SJCRH30 (cell line): ENCODE results near the gene S1PR3. TPM values are rescaled to one million over a fixed set of nuclear protein-coding genes. Genes with fewer than 3 reads are reported as not detected.

Experiments used
- DNase-seq, 2 experiments: peaks; one replicate each; pipeline ENCODE4 v3.0.0-alpha.2; 2015 to 2020
- H3K27ac ChIP-seq: fragments of 250-450 bp; sonication (Bioruptor Pico); 2 replicates; pipeline ENCODE4 v1.5.1; 2020; ENCODE audit warnings: mild to moderate bottlenecking, moderate library complexity
- H3K27me3 ChIP-seq: fragments of 250-450 bp; sonication (Bioruptor Pico); 2 replicates; pipeline ENCODE4 v1.5.1; 2020; ENCODE audit warnings: mild to moderate bottlenecking, moderate library complexity
- H3K36me3 ChIP-seq: fragments of 250-450 bp; sonication (Bioruptor Pico); 2 replicates; pipeline ENCODE4 v1.5.1; 2020; ENCODE audit warnings: mild to moderate bottlenecking, moderate library complexity
- H3K4me1 ChIP-seq: fragments of 250-450 bp; sonication (Bioruptor Pico); 2 replicates; pipeline ENCODE4 v1.5.1; 2020; ENCODE audit warnings: mild to moderate bottlenecking, moderate library complexity
- H3K4me3 ChIP-seq: fragments of 250-450 bp; sonication (Bioruptor Pico); 2 replicates; pipeline ENCODE4 v1.5.1; 2020; ENCODE audit warnings: mild to moderate bottlenecking, moderate library complexity
- H3K9me3 ChIP-seq: fragments of 250-450 bp; sonication (Bioruptor Pico); replicated peaks from 2 replicates; pipeline ENCODE4 v1.5.1; 2020; ENCODE audit warnings: mild to moderate bottlenecking, moderate library complexity
- total RNA-seq: library from RNA; depleted of rRNA; stranded (reverse); fragments of >200 nt; shearing (Covaris generic); gene quantifications from 2 replicates; pipeline ENCODE4 v1.2.3, GENCODE V29; 2014

S1PR3 gene
- total RNA-seq, 1 experiment from 2014 or later = not detected

- H3K4me1 ChIP-seq = no peaks in the 10 kb centered on the region
- H3K4me3 ChIP-seq = no peak overlapping the region
- H3K9me3 ChIP-seq = no peaks in the 10 kb centered on the region
- DNase-seq = no peak
- no peaks in the 10 kb centered on the region for H3K36me3 ChIP-seq
- H3K27me3 ChIP-seq = no peaks in the 10 kb centered on the region
- no peak overlapping the region for H3K27ac ChIP-seq
These were observed 2.7 kb downstream of the S1PR3 start for GRCh38 chr9:88993871-88994460.

DNA sequence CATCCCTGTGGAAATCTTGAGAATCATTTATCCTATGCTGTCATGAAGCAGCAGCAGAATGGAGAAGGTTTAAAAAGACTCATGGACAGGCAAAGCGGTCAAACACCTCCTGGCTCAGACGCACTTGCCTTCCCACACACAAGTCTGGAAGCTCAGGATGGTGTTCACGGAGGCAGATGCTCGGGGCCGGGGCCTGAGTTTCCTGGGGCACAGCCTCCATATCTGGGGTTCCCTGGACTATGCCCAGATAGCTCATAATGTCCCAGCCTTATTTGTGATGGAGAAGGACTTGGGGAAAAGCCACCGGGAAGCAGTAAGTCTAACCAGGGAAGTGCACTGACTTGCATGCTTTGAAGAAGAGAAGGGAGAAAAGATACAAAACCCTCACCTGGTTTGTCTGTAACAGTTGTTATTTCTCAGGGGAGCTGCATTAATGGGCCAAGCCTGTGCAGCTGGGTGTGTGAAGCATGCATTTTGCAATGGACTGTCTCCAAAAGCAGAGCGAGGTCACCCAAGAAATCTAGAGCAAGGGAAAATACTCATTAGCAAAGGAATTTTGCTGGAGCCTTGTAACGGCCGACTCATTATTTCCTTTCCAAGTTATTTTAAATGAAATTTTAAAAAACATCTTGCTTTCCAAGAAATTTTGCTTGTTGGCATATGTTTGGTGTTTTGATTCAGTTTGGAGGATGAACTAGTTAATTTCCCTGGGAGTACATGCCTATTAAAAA lies 3.4 kb downstream of the S1PR3 start:
- no peaks in the 10 kb centered on the region for H3K4me1 ChIP-seq
- no peaks in the 10 kb centered on the region for H3K27me3 ChIP-seq
- H3K36me3 ChIP-seq = no peaks in the 10 kb centered on the region
- no peaks in the 10 kb centered on the region for H3K9me3 ChIP-seq
- no peak overlapping the region for H3K27ac ChIP-seq
- H3K4me3 ChIP-seq = no peak overlapping the region
- no peak for DNase-seq

DNA sequence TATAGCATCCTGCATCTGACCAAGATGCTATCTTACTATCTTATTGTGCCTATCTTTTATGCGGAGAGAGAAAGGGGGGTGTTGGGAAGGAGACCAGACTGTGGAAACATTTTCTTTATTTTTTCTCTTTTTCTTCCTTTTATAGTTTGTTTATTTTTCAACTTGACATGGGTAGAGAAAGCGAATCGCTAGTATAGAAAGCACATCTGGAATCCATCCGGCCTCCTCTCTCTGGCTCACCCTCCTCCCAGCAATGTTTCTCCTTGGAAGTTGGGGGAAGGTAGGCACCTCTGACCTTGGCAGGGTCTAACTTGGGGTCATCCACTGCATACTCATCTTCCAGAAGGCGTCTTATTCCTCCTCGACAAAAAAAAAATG lies 3.9 kb downstream of the S1PR3 start:
- H3K4me3 ChIP-seq = no peak overlapping the region
- no peak overlapping the region for H3K27ac ChIP-seq

GRCh38 chr9:88995627-88996026 lies 4.4 kb downstream of the S1PR3 start:
- Histone ChIP-seq H3K27me3 (no peaks in the 10 kb centered on the region), H3K36me3 (no peaks in the 10 kb centered on the region), H3K4me3 (no peak overlapping the region), H3K4me1 (no peaks in the 10 kb centered on the region), H3K27ac (no peak overlapping the region), H3K9me3 (no peaks in the 10 kb centered on the region)
- no peak for DNase-seq

More for the DNA sequence above, 3.9 kb downstream of the S1PR3 start:
- H3K27me3 ChIP-seq = no peaks in the 10 kb centered on the region
- no peaks in the 10 kb centered on the region for H3K36me3 ChIP-seq
- DNase-seq = no peak
- H3K4me1 ChIP-seq = no peaks in the 10 kb centered on the region
- H3K9me3 ChIP-seq = no peaks in the 10 kb centered on the region

- H3K9me3 ChIP-seq = no peaks in the 10 kb centered on the region
- no peaks in the 10 kb centered on the region for H3K36me3 ChIP-seq
- H3K4me3 ChIP-seq = no peak overlapping the region
- no peak for DNase-seq
- H3K4me1 ChIP-seq = no peaks in the 10 kb centered on the region
- H3K27ac ChIP-seq = no peak overlapping the region
- H3K27me3 ChIP-seq = no peaks in the 10 kb centered on the region
These were observed 5.0 kb downstream of the S1PR3 start for GRCh38 chr9:88996046-88996920.

DNA sequence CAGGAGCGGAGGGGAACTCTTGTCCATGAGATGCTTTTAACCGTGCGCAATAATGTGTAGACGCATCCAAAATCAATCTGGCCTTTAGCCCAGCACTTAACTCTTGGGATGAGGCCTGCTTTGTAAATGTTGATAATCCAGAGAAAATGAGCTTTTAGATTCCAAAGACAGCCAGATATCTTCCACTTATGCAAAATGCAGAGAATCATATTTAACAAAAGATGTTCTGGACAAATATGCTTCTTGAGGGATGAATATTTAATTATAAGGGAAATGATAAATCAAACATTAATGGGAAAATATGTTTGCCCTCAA lies 5.6 kb downstream of the S1PR3 start:
- H3K9me3 ChIP-seq = no peaks in the 10 kb centered on the region
- no peaks in the 10 kb centered on the region for H3K27me3 ChIP-seq
- no peak overlapping the region for H3K4me3 ChIP-seq
- no peaks in the 10 kb centered on the region for H3K36me3 ChIP-seq
- no peak overlapping the region for H3K27ac ChIP-seq
- no peaks in the 10 kb centered on the region for H3K4me1 ChIP-seq
- no peak for DNase-seq

- Histone ChIP-seq H3K4me3 (no peak overlapping the region), H3K27ac (no peak overlapping the region), H3K27me3 (no peaks in the 10 kb centered on the region), H3K4me1 (no peaks in the 10 kb centered on the region), H3K9me3 (no peaks in the 10 kb centered on the region), H3K36me3 (no peaks in the 10 kb centered on the region)
- DNase-seq = no peak
These were observed 6.4 kb downstream of the S1PR3 start for GRCh38 chr9:88997646-88998045.

GRCh38 chr9:88998503-88998902 lies 7.2 kb downstream of the S1PR3 start:
- no peak overlapping the region for H3K27ac ChIP-seq
- H3K4me3 ChIP-seq = no peak overlapping the region
- no peaks in the 10 kb centered on the region for H3K27me3 ChIP-seq
- H3K9me3 ChIP-seq = no peaks in the 10 kb centered on the region
- no peaks in the 10 kb centered on the region for H3K4me1 ChIP-seq
- DNase-seq = no peak
- no peaks in the 10 kb centered on the region for H3K36me3 ChIP-seq

DNA sequence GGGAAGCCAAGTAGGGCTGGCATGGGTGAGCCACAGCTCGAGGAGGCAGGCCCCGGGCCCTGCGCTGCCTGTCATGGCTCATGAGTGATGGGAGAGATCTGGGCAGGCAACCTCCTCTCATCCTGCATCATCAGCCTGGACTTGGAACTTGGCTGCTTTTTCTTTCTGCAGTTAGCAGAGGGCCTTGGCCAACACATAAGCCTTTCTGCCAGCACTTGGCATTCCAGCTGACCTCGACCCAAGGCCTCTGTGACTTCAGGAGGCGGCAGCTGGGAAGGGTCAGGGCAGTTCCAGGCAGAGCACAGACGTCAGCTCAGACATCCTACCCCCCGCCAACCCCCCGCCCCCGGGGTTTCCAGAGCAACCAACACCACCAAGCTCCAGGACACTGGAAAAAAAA lies 7.6 kb downstream of the S1PR3 start:
- Histone ChIP-seq H3K4me1 (no peaks in the 10 kb centered on the region), H3K27ac (no peak overlapping the region), H3K36me3 (no peaks in the 10 kb centered on the region), H3K9me3 (no peaks in the 10 kb centered on the region), H3K27me3 (no peaks in the 10 kb centered on the region), H3K4me3 (no peak overlapping the region)
- DNase-seq = no peak

DNA sequence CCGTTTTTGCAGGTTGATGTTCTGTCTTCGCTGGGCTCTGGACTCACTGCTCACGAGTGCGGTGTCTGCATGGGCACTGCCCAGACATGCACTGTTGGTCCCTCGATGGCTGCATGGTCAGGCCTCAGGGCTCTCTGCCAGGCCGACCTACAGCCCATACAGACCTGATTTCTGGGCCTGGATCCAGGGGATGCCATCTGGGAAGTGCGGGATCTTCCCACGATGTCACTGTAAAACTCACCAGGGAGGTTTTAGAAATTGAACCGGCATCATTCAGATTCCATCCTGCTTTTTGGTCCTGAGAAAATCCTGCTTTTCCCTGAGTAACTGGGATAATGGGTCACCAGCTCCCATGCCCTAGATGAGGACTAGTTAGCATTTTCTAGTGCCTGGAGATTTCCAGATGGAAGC lies 9.1 kb downstream of the S1PR3 start:
- Histone ChIP-seq H3K9me3 (no peaks in the 10 kb centered on the region), H3K27ac (no peak overlapping the region), H3K4me1 (no peaks in the 10 kb centered on the region), H3K36me3 (no peaks in the 10 kb centered on the region), H3K4me3 (no peak overlapping the region), H3K27me3 (no peaks in the 10 kb centered on the region)
- no peak for DNase-seq

GRCh38 chr9:89000973-89001916 lies 10.0 kb downstream of the S1PR3 start:
- Histone ChIP-seq H3K9me3 (no peaks in the 10 kb centered on the region), H3K36me3 (no peaks in the 10 kb centered on the region), H3K27ac (no peak overlapping the region), H3K4me1 (no peaks in the 10 kb centered on the region), H3K4me3 (no peak overlapping the region), H3K27me3 (no peaks in the 10 kb centered on the region)
- peak; percentile 71 to 84 for DNase-seq

GRCh38 chr9:89001917-89002540 lies 10.8 kb downstream of the S1PR3 start:
- no peak overlapping the region for H3K4me3 ChIP-seq
- no peak for DNase-seq
- no peaks in the 10 kb centered on the region for H3K36me3 ChIP-seq

GRCh38 chr9:89002987-89003386 lies 11.7 kb downstream of the S1PR3 start:
- no peak for DNase-seq
- Histone ChIP-seq H3K9me3 (no peaks in the 10 kb centered on the region), H3K4me1 (no peaks in the 10 kb centered on the region), H3K4me3 (no peak overlapping the region), H3K36me3 (no peaks in the 10 kb centered on the region), H3K27me3 (no peaks in the 10 kb centered on the region; the same call in 1 of the 2 replicates), H3K27ac (no peak overlapping the region)

More at GRCh38 chr9:89001917-89002540, 10.8 kb downstream of the S1PR3 start:
- no peak overlapping the region for H3K27ac ChIP-seq
- H3K9me3 ChIP-seq = no peaks in the 10 kb centered on the region
- H3K4me1 ChIP-seq = no peaks in the 10 kb centered on the region
- H3K27me3 ChIP-seq = no peaks in the 10 kb centered on the region; the same call in 1 of the 2 replicates

- Histone ChIP-seq H3K4me1 (no peaks in the 10 kb centered on the region), H3K9me3 (no peaks in the 10 kb centered on the region), H3K4me3 (no peak overlapping the region), H3K36me3 (no peaks in the 10 kb centered on the region), H3K27ac (no peak overlapping the region), H3K27me3 (no peaks in the 10 kb centered on the region; the same call in 1 of the 2 replicates)
- no peak for DNase-seq
These were observed 14.1 kb downstream of the S1PR3 start for GRCh38 chr9:89005323-89005722.
